ENCODE measurements around the gene FCGBP.
"Not testable (repeated sequence)": the region's sequence is repeated elsewhere in the genome, so short reads cannot be mapped to it uniquely, and the experiment has no call there.

Gene FCGBP

GRCh38 chr19:39917561-39918182 lies 16.8 kb downstream of the FCGBP start:
- no peak for DNase-seq (ENCODE audit: low spot score)

GRCh38 chr19:39916851-39917396 lies 17.5 kb downstream of the FCGBP start:
- DNase-seq (ENCODE audit: low spot score): no peak

- no peak for DNase-seq (ENCODE audit: low spot score)
These were observed 18.2 kb downstream of the FCGBP start for GRCh38 chr19:39916236-39916635.

- no peak for DNase-seq (ENCODE audit: low spot score)
These were observed 18.6 kb downstream of the FCGBP start for GRCh38 chr19:39915848-39916215.

- no peak for DNase-seq (ENCODE audit: low spot score)
These were observed 19.2 kb downstream of the FCGBP start for GRCh38 chr19:39915101-39915847.

GRCh38 chr19:39913682-39914333 lies 20.6 kb downstream of the FCGBP start:
- no peak for DNase-seq (ENCODE audit: low spot score)

GRCh38 chr19:39908803-39909202 lies 25.6 kb downstream of the FCGBP start:
- DNase-seq (ENCODE audit: low spot score): no peak

- DNase-seq (ENCODE audit: low spot score): no peak
These were observed 27.4 kb downstream of the FCGBP start for GRCh38 chr19:39906820-39907611.

GRCh38 chr19:39906283-39906682 lies 28.2 kb downstream of the FCGBP start:
- no peak for DNase-seq (ENCODE audit: low spot score)

GRCh38 chr19:39903486-39904091 lies 30.8 kb downstream of the FCGBP start:
- DNase-seq (ENCODE audit: low spot score): not testable (repeated sequence)

- DNase-seq (ENCODE audit: low spot score): not testable (repeated sequence)
These were observed 32.1 kb downstream of the FCGBP start for GRCh38 chr19:39902326-39902725.

GRCh38 chr19:39901681-39902080 lies 32.8 kb downstream of the FCGBP start:
- DNase-seq (ENCODE audit: low spot score): not testable (repeated sequence)

GRCh38 chr19:39898858-39899257 lies 35.6 kb downstream of the FCGBP start:
- DNase-seq (ENCODE audit: low spot score): not testable (repeated sequence)

- DNase-seq (ENCODE audit: low spot score): peak; percentile 14
These were observed 36.8 kb downstream of the FCGBP start for GRCh38 chr19:39897511-39898245.

- DNase-seq (ENCODE audit: low spot score): not testable (repeated sequence)
These were observed 39.3 kb downstream of the FCGBP start for GRCh38 chr19:39895096-39895495.

GRCh38 chr19:39894236-39894606 lies 40.2 kb downstream of the FCGBP start:
- not testable (repeated sequence) for DNase-seq (ENCODE audit: low spot score)

GRCh38 chr19:39893366-39894235 lies 40.8 kb downstream of the FCGBP start:
- peak; percentile 28 for DNase-seq (ENCODE audit: low spot score)

GRCh38 chr19:39892506-39892902 lies 41.9 kb downstream of the FCGBP start:
- not testable (repeated sequence) for DNase-seq (ENCODE audit: low spot score)

GRCh38 chr19:39891660-39892505 lies 42.6 kb downstream of the FCGBP start:
- not testable (repeated sequence) for DNase-seq (ENCODE audit: low spot score)

Measured in CD4-positive, alpha-beta T cell treated with Interleukin-15 for 4 hours (primary cell).